Choroid plexus epithelial cell (primary cell): Measurements from ENCODE around the gene BPGM.
A peak's percentile ranks its signal among the peaks of the same experiment; 100 is the strongest.

Experiments used
- DNase-seq: peaks from one replicate; pipeline ENCODE4 v3.0.0-alpha.2; 2010; ENCODE audit warnings: low read depth
- H3K4me3 ChIP-seq: 2 replicates; pipeline ENCODE4 v1.5.1; 2011; ENCODE audit warnings: low read depth, mild to moderate bottlenecking, control low read depth, low read length, moderate library complexity
- CTCF ChIP-seq: conservative IDR thresholded peaks from 2 replicates; pipeline ENCODE4 v1.5.1; 2011; ENCODE audit warnings: low read depth, mild to moderate bottlenecking, control low read depth, inconsistent platforms, low read length, moderate library complexity

Gene BPGM

GRCh38 chr7:134724606-134725005 is 78.0 kb downstream of the BPGM start:
- no peak overlapping the region for H3K4me3 ChIP-seq
- TF ChIP-seq CTCF = peak; percentile 82
- peak; percentile 75 for DNase-seq

- no peak overlapping the region for H3K4me3 ChIP-seq
- no peak for TF ChIP-seq CTCF
These were observed 79.9 kb downstream of the BPGM start for GRCh38 chr7:134726581-134726980.

GRCh38 chr7:134727711-134728110 is 81.1 kb downstream of the BPGM start:
- TF ChIP-seq CTCF = no peak
- H3K4me3 ChIP-seq = no peak overlapping the region
- DNase-seq = no peak

More at GRCh38 chr7:134726581-134726980, 79.9 kb downstream of the BPGM start:
- DNase-seq = no peak
